ENCODE data around the gene CENPO. TPM values are rescaled to one million over a fixed set of nuclear protein-coding genes. Genes with fewer than 3 reads are reported as not detected.

Gene CENPO
- polyA plus RNA-seq, 3 donors = 1.6 to 2.6 (median 2.3) TPM

- no peak overlapping the region for H2AFZ ChIP-seq (ENCODE audit: insufficient read depth, low read depth, low read length, poor library complexity, severe bottlenecking)
- Mint-ChIP-seq H3K27me3 (ENCODE audit: low read depth in 3 of 3) (peaks cover 0 to 1% (median 0%) of the 10 kb centered on the region in 3 donors), H3K36me3 (peaks cover 48 to 68% of the 10 kb centered on the region in 2 donors), H3K4me3 (no peak overlapping the region), H3K4me1 (no peaks in the 10 kb centered on the region), H3K27ac (no peak overlapping the region), H3K9me3 (no peaks in the 10 kb centered on the region)
- DNase-seq = no peak
- H3K36me3 ChIP-seq (replicated peaks in 1 of 2; ENCODE audit: control insufficient read depth in 1 of 2, insufficient read depth in 2 of 2, low read length in 2 of 2) = peaks cover 36 to 85% of the 10 kb centered on the region in 2 donors
- intact Hi-C loops (cut with micrococcal nuclease) = no loop called here
- no peak overlapping the region for H3K27ac ChIP-seq (ENCODE audit: low read depth in 1 of 2, low read length in 2 of 2)
- no peaks in the 10 kb centered on the region for H3K27me3 ChIP-seq (ENCODE audit: control insufficient read depth in 2 of 2, insufficient read depth in 2 of 2, low read length in 2 of 2)
- no peak overlapping the region for H3K4me2 ChIP-seq (replicated peaks; ENCODE audit: extremely low read depth, low read length, poor library complexity, severe bottlenecking)
- no peak overlapping the region for H3K4me3 ChIP-seq (replicated peaks in 1 of 3; ENCODE audit: low read depth in 2 of 3, low read length in 3 of 3)
- WGBS (ENCODE audit: insufficient coverage) = 100% methylated on average over 2 of the region's 3 CpGs
- H3K9ac ChIP-seq (ENCODE audit: insufficient read depth, low read length, poor library complexity, severe bottlenecking) = no peak overlapping the region
- TF ChIP-seq, protein P1, sequence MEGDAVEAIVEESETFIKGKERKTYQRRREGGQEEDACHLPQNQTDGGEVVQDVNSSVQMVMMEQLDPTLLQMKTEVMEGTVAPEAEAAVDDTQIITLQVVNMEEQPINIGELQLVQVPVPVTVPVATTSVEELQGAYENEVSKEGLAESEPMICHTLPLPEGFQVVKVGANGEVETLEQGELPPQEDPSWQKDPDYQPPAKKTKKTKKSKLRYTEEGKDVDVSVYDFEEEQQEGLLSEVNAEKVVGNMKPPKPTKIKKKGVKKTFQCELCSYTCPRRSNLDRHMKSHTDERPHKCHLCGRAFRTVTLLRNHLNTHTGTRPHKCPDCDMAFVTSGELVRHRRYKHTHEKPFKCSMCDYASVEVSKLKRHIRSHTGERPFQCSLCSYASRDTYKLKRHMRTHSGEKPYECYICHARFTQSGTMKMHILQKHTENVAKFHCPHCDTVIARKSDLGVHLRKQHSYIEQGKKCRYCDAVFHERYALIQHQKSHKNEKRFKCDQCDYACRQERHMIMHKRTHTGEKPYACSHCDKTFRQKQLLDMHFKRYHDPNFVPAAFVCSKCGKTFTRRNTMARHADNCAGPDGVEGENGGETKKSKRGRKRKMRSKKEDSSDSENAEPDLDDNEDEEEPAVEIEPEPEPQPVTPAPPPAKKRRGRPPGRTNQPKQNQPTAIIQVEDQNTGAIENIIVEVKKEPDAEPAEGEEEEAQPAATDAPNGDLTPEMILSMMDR (IDR thresholded peaks at IDR 0.05) = no peak
- no peaks in the 10 kb centered on the region for H3K79me2 ChIP-seq (ENCODE audit: insufficient read depth, low read length)
- H4K20me1 ChIP-seq (ENCODE audit: insufficient read depth, low read length) = peaks cover 8% of the 10 kb centered on the region
- H3K9me3 ChIP-seq (replicated peaks in 1 of 2; ENCODE audit: control insufficient read depth in 1 of 2, insufficient read depth in 1 of 2, low read length in 2 of 2) = no peaks in the 10 kb centered on the region
- no peaks in the 10 kb centered on the region for H3K4me1 ChIP-seq (ENCODE audit: control insufficient read depth in 1 of 2, insufficient read depth in 2 of 2, low read length in 2 of 2)
Measured at GRCh38 chr2:24747299-24747698, 45.9 kb upstream of the CENPO start.

GRCh38 chr2:24749069-24749691, 44.0 kb upstream of the CENPO start:
- H3K4me1 Mint-ChIP-seq = no peaks in the 10 kb centered on the region
- H3K27me3 Mint-ChIP-seq (ENCODE audit: low read depth in 3 of 3) = peaks cover 0 to 1% (median 0%) of the 10 kb centered on the region in 3 donors
- H3K79me2 ChIP-seq (ENCODE audit: insufficient read depth, low read length) = no peaks in the 10 kb centered on the region
- no peaks in the 10 kb centered on the region for H3K4me1 ChIP-seq (ENCODE audit: control insufficient read depth in 1 of 2, insufficient read depth in 2 of 2, low read length in 2 of 2)
- peaks cover 41 to 86% of the 10 kb centered on the region in 2 donors for H3K36me3 ChIP-seq (replicated peaks in 1 of 2; ENCODE audit: control insufficient read depth in 1 of 2, insufficient read depth in 2 of 2, low read length in 2 of 2)
- H3K4me3 Mint-ChIP-seq = no peak overlapping the region
- no peak overlapping the region for H2AFZ ChIP-seq (ENCODE audit: insufficient read depth, low read depth, low read length, poor library complexity, severe bottlenecking)
- TF ChIP-seq, protein P1 (IDR thresholded peaks at IDR 0.05) = no peak
- H3K36me3 Mint-ChIP-seq = peaks cover 32 to 57% of the 10 kb centered on the region in 2 donors
- no peaks in the 10 kb centered on the region for H3K9me3 ChIP-seq (replicated peaks in 1 of 2; ENCODE audit: control insufficient read depth in 1 of 2, insufficient read depth in 1 of 2, low read length in 2 of 2)
- no peaks in the 10 kb centered on the region for H3K27me3 ChIP-seq (ENCODE audit: control insufficient read depth in 2 of 2, insufficient read depth in 2 of 2, low read length in 2 of 2)
- H4K20me1 ChIP-seq (ENCODE audit: insufficient read depth, low read length) = peaks cover 3% of the 10 kb centered on the region
- intact Hi-C loops (cut with micrococcal nuclease) = no loop called here
- WGBS (ENCODE audit: insufficient coverage) = 100% methylated on average over 6 of the region's 7 CpGs
- H3K27ac Mint-ChIP-seq = peak overlapping the region in 1 of 7 donors; percentile 11
- H3K27ac ChIP-seq (ENCODE audit: low read depth in 1 of 2, low read length in 2 of 2) = no peak overlapping the region
- H3K4me2 ChIP-seq (replicated peaks; ENCODE audit: extremely low read depth, low read length, poor library complexity, severe bottlenecking) = no peak overlapping the region
- H3K9ac ChIP-seq (ENCODE audit: insufficient read depth, low read length, poor library complexity, severe bottlenecking) = no peak overlapping the region
- no peak overlapping the region for H3K4me3 ChIP-seq (replicated peaks in 1 of 3; ENCODE audit: low read depth in 2 of 3, low read length in 3 of 3)
- no peak for DNase-seq
- no peaks in the 10 kb centered on the region for H3K9me3 Mint-ChIP-seq
